Measurements from ENCODE around the gene LRP1.

GRCh38 chr12:57103856-57104255 lies 24.4 kb upstream of the LRP1 start:
- TF ChIP-seq EZH2 (IDR thresholded peaks at IDR 0.05; ENCODE audit: low read depth, unreplicated experiment) (no peak), EZH2phosphoT487 (IDR thresholded peaks at IDR 0.05; ENCODE audit: unreplicated experiment) (no peak)
